ENCODE measurements around the gene PLEKHG4B.
"Not testable (repeated sequence)": the region's sequence is repeated elsewhere in the genome, so short reads cannot be mapped to it uniquely, and the experiment has no call there.

Gene PLEKHG4B

DNA sequence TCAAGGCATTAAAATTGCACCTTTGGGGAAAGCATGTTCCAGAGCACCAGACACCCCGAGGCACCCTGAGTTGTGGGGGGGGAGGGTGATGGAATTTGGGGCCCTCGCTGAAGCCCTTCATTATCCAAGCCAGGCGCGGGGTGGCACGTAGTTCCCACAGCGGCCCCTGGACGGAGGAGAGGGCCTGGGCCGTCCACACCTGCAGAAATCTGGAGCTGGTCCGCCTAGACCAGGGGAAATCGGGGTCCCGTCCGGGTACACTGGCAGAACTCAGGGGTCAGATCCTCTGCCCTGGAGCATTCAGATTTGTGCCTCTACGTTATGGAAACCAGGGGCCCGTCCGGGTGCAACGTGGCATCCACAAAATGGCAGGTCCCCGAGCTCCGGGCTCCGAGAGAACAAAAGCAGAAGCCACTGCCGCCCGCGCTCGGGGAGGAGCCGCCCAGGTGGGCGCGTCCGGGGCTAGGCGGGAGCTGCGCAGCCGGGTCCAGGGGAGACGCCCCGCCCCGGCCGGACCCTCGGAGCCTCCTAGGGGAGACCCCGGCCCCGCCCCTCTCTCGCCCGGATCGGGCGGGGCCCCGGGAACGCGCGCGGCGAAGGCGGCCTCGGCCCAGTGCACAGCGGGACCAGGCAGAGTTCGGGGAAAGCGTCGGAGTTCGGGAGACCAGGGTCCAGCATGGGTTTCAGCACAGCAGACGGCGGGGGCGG, at the start of gene PLEKHG4B:
Gene PLEKHG4B, plus strand, starts transcription at position 613 of the 708 bp plus-strand sequence. Its CDS starts 64 bp downstream, at position 677.
- no peak for DNase-seq (ENCODE audit: low read depth, low spot score)

DNA sequence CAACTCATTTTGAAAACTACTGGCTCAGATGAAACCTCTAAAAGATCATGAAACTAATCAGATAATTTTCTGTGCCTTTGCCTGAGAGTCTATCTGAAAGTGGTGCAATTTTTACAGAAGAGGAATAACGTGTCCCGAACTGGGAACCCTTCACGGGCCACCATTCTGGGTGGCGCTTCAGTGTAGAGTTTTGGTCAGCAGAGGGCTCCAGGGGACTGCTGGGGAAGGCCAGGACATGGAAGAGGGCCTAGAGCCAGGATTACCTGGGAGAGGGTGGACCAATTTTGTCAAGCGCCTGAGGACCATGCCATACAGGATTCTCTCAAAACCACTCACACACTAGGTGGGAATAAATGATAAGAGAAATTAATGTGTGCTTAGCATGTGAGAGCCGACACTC, 49.7 kb upstream of the PLEKHG4B start:
- DNase-seq (ENCODE audit: low read depth, low spot score), result no peak

GRCh38 chr5:48192-48591, 43.8 kb upstream of the PLEKHG4B start:
- DNase-seq (ENCODE audit: low read depth, low spot score), result no peak

DNA sequence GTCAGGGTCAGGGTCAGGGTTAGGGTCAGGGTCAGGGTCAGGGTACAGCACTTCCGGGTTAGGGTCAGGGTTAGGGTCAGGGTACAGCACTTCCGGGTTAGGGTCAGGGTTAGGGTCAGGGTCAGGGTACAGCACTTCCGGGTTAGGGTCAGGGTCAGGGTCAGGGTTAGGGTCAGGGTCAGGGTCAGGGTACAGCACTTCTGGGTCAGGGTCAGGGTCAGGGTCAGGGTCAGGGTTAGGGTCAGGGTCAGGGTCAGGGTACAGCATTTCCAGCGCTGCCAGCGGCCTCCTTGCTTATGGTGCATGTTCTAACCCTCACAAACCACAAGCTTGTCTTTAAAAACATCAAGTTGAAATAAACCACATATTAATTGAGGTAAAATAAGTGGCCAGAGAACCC, 42.4 kb upstream of the PLEKHG4B start:
- DNase-seq (ENCODE audit: low read depth, low spot score), result not testable (repeated sequence)

GRCh38 chr5:49953-50544, 41.9 kb upstream of the PLEKHG4B start:
- no peak for DNase-seq (ENCODE audit: low read depth, low spot score)

- DNase-seq (ENCODE audit: low read depth, low spot score), result no peak
These were observed 41.1 kb upstream of the PLEKHG4B start for GRCh38 chr5:50724-51499.

- no peak for DNase-seq (ENCODE audit: low read depth, low spot score)
These were observed 40.5 kb upstream of the PLEKHG4B start for GRCh38 chr5:51500-51823.

DNA sequence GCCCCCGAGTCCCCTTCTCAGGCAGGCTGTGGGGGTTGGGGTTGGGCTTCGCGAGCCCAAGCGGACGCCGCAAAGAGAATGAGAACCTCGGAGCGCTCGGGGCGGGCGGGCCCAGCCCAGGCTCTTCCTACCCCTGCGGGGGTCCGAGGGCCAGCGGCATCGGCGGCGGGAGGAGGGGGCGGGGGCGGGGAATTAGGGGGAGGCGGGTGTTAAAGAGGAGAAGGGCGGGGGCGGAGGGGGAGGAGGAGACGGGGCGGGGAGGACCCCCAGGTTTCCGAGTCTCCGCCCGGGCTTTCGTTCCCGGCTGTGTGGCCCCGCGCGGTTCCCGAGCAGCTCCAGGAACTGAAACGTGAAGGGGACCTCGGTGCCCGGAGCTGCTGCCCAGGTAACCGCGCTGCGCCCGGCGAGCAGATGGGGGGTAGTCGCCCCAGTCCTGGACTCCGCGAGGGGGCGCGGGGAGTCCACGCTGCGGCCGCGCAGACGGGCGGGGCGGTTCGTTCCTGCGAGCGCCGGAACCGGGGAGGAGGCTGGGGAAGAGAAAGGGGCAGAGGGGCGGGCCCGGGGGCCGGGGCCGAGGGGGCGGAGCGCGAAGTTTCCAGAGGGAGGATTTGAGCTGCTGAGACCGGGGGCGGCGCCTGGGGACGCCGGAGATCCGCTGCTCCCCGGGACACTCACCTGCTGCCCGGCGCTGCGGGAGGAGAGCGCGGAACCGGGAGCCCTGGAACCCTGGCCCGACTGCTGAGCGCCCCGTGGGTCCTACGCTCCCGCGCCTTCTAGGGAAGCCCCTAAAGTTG, 38.4 kb upstream of the PLEKHG4B start:
- DNase-seq (ENCODE audit: low read depth, low spot score), result no peak

DNA sequence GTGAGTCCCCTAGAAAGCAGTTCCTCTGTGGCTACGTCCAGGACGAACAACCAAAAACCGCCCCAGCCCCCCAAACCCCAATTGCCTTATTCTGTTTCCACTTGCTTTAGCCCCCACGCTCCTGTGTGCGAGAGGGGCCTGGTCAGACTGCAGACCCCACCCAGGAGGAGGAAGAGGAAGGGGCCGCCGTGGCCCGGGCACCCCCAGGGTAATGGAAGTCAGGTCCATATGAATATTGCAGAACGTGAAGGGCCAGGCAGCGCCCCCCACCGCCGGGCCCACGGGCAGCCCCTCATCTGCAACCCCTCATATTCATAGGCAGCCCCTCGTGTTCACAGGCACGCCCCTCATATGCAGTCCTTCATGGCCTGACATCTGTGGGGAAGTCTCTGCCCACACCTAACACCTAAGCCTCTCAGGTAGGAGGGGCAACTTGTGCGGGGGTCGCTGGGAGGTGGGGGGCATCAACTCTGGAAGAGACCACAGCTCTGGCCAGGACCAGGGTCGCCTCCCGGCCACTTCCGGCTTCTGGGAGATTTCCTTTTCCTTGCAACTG, 37.7 kb upstream of the PLEKHG4B start:
- no peak for DNase-seq (ENCODE audit: low read depth, low spot score)

DNA sequence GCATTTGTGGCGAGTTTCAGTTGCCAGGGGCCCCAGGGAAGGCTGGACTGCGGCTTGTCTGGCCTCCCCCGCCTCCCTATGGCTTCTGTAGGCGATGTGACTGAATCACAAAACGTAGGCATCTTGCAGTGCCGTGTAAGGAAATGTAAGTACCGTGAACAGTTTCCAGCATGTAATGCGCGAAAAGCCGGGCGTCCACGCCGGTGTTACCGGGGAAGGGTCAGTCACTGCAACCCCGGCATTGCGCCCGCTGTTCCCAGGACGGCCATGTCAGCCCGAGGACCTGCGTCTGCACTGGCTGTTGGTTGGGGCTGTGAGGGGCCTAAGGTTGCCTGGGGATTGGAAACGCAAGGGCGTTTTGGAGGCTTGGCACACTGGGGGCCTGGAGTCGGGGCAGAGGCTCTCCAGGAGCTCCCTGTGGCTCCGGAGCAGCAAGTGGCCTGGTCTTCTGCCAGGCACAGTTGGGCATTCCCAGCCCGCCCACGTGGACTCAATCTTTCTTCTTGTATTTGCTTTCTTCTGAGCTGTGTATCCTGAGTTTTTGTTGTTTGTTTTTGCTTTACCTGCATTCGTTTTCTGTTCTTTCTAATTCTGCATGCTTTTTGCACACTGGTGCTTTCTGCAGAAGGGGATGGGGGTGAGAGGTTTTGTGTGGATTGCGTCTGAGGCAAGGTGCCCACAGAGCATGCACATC, 36.9 kb upstream of the PLEKHG4B start:
- DNase-seq (ENCODE audit: low read depth, low spot score), result no peak

DNA sequence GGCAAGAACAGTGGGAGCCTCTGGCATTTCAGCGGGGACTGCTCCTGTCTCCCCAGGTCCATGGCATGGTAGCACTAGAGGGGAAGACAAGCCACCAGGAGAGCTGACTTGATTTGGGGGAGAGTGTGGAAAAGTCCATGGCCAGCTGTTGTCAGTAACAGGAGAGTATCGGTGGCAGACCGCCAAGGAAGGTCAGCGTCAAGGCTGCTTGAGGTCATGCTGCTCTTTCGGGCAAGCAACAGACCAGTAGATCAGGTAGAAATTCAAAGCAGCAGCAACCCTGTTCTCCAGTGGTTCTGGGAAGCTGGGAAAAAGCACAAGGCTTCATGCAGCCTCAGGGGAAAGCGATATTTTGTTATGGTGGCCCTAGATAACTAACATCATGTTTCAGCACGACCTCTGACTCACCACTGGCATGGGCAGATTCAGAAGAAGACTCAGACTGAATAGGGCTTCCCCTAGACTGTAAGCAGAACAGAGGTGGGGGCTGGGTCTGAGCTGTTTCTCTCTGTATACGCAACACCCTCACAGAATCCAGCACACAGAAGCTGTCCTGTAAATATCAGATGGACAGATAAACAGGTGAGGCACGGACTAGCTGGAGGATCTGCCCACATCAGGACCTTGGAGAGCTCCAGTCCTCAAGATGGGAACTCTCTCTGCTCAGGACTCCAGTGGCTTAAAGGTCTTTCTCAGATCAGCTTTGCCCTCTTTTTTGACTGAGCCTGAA, 35.2 kb upstream of the PLEKHG4B start:
- no peak for DNase-seq (ENCODE audit: low read depth, low spot score)

- DNase-seq (ENCODE audit: low read depth, low spot score), result not testable (repeated sequence)
These were observed 31.7 kb upstream of the PLEKHG4B start for GRCh38 chr5:60250-60649.

DNA sequence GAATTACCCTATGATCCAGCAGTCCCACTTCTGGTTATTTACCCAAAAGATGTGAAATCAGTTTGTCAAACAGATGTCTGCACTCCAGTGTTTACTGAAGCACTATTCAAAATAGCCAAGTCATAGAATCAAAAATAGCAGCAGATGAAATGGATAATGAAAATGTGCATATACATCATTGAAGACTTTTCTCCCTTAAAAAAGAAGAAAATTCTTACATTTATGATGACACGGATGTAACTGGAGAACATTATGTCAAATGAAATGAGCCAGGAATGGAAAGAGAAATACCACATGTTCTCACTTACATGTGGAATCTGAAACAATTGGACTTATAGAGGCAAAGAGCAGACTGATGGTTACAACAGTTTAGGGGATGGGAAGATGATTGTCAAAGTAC, 21.5 kb upstream of the PLEKHG4B start:
- DNase-seq (ENCODE audit: low read depth, low spot score), result no peak

DNA sequence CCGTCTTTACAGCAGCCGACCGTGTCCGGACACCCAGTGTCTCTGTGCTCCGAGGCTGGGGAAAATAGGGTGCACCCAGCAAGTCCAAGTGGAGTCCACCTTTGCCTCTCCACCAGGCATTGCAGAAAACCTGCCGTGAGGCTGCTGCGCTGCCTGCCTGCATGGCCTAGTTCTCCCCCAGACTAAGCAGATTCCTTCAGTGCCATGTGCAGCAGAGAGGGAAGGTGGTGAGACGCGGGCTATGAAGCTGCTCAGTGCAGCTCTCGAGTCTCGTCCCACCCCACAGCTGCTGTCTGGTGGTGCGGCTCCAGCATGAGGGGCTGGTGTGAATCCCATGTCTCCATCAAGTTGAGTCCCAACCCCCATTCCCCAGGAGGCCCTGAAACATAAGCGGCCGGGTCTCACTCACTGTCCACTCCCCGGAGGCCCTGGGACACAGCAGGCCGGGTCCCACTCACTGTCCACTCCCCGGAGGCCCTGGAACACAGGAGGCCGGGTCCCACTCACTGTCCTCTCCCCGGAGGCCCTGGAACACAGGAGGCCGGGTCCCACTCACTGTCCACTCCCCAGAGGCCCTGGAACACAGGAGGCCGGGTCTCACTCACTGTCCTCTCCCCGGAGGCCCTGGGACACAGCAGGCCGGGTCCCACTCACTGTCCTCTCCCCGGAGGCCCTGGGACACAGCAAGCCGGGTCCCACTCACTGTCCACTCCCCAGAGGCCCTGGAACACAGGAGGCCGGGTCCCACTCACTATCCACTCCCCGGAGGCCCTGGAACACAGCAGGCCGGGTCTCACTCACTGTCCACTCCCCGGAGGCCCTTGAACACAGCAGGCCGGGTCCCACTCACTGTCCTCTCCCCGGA, 19.4 kb upstream of the PLEKHG4B start:
- not testable (repeated sequence) for DNase-seq (ENCODE audit: low read depth, low spot score)

- DNase-seq (ENCODE audit: low read depth, low spot score), result not testable (repeated sequence)
These were observed 18.9 kb upstream of the PLEKHG4B start for GRCh38 chr5:73181-73447.

DNA sequence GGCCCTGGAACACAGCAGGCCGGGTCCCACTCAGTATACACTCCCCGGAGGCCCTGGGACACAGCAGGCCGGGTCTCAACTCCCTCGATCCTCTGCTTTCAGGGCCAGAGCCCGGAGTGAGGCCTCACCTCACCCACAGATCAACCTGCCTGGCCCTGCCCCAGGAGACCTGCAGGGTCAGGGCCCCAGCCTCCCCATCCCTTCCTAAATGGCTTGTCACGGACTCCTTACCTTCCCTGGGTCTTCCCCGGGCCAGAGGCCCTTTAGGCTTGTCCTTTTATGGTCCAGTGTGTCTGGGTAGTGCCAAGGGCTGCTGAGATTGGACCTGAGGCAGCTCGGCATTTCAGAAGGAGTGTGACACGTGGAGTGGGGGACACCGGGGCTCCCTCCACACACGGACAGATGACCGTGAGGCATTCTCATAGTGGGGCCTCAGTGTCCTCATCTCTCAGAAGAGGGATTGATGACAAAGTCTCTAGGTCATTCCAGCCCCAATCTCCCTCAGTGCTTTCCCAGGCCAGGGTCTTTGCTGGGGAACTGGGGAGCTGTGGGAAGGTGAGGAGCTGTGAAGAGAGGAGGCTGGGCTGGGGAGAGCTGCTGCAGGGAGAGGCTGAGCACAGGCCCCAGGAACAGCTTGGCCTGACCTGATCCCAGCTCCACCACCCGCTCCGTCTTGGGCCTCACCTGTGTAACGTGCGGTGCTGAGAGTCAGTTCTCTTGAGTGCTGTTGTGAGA, 18.0 kb upstream of the PLEKHG4B start:
- no peak for DNase-seq (ENCODE audit: low read depth, low spot score)

DNA sequence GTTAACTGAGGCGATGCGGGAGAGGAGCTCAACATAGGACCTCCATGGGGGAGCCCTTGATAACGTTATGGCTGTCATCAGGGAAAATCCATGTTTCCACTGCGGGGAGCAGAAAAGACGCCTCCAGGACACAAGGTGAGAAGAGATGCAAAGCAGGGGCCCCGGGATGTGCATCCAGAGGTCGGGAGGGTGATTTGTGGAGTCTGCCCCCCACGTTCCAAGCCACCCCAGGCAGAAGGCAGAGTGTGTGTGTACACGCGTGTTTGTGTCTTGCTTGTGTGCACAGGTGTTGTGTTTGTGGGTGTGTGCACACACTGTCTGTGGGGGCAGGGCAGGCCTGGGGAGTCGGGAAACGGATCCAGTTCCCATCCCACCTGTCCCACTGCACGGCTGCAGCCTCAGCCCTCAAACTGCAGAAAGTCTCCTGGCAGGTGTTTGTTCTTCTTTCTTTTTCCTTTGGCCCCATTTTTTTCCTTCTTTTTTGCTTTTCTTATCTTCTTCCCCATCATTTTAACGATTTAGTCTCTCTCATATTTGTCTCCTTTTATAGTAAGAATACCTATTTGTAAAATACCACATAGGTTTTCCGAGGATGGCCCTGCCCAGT, 17.4 kb upstream of the PLEKHG4B start:
- no peak for DNase-seq (ENCODE audit: low read depth, low spot score)
